Memory B cell (primary cell): Measurements from ENCODE around the gene ADGRG7.
A peak's percentile ranks its signal among the peaks of the same experiment; 100 is the strongest.

Source experiments
- ATAC-seq: fragments of 150-1000 bp; cut with Tn5 transposase; 2 replicates; pipeline ENCODE4 v1.10.0; 2021; ENCODE audit warnings: low read depth, mild to moderate bottlenecking, moderate library complexity
- DNase-seq, 2 donors: peaks; one replicate each; pipeline ENCODE4 v3.0.0; 2022; ENCODE audit warnings: low spot score in 2 of 2
- H3K27ac Mint-ChIP-seq: one replicate; pipeline ENCODE4 v1.8.0; 2022; ENCODE audit warnings: mild to moderate bottlenecking, moderate library complexity, mixed read lengths
- H3K27me3 Mint-ChIP-seq: one replicate; pipeline ENCODE4 v1.8.0; 2022; ENCODE audit warnings: mixed read lengths
- H3K36me3 Mint-ChIP-seq: one replicate; pipeline ENCODE4 v1.8.0; 2022; ENCODE audit warnings: mild to moderate bottlenecking, mixed read lengths
- H3K4me1 Mint-ChIP-seq: one replicate; pipeline ENCODE4 v1.8.0; 2022; ENCODE audit warnings: mixed read lengths
- H3K4me3 Mint-ChIP-seq: one replicate; pipeline ENCODE4 v1.8.0; 2022; ENCODE audit warnings: mild to moderate bottlenecking, moderate library complexity, mixed read lengths
- H3K9me3 Mint-ChIP-seq: one replicate; pipeline ENCODE4 v1.8.0; 2022; ENCODE audit warnings: mixed read lengths

The ADGRG7 gene

GRCh38 chr3:100613721-100614390 is 4.5 kb downstream of the ADGRG7 start:
- no peaks in the 10 kb centered on the region for H3K36me3 Mint-ChIP-seq
- no peak overlapping the region for H3K27ac Mint-ChIP-seq
- H3K27me3 Mint-ChIP-seq = peaks cover 10% of the 10 kb centered on the region
- ATAC-seq = no peak
- no peak for DNase-seq
- H3K9me3 Mint-ChIP-seq = no peaks in the 10 kb centered on the region
- peaks cover 4% of the 10 kb centered on the region for H3K4me1 Mint-ChIP-seq
- H3K4me3 Mint-ChIP-seq = no peak overlapping the region

- ATAC-seq (no peak), DNase-seq (no peak)
- H3K36me3 Mint-ChIP-seq = no peaks in the 10 kb centered on the region
- H3K27ac Mint-ChIP-seq = no peak overlapping the region
- H3K9me3 Mint-ChIP-seq = no peaks in the 10 kb centered on the region
- no peak overlapping the region for H3K4me3 Mint-ChIP-seq
- no peaks in the 10 kb centered on the region for H3K4me1 Mint-ChIP-seq
- peaks cover 10% of the 10 kb centered on the region for H3K27me3 Mint-ChIP-seq
Observed at GRCh38 chr3:100614941-100615340, 5.5 kb downstream of the ADGRG7 start.

DNA sequence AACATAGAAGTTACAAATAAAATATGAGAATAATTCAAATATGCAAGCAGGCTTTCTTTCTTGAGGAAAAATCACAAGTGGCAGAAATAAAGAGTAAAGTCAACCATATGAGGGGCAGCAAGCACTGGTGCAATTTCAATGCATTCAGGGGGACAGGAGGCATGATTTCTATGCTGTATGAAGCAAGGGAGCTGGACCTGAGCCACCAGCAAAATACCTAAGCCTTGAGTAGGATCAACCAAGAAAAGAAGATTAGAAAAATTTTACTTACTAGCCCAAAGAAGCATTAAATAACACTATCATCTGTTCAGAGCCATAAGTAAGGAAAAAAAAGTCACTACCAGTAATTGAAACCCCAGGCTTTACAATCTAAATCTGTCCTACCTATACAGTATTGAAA is 6.3 kb downstream of the ADGRG7 start:
- H3K27ac Mint-ChIP-seq = no peak overlapping the region
- no peak overlapping the region for H3K4me3 Mint-ChIP-seq
- ATAC-seq (no peak), DNase-seq (no peak)
- no peaks in the 10 kb centered on the region for H3K4me1 Mint-ChIP-seq
- no peaks in the 10 kb centered on the region for H3K9me3 Mint-ChIP-seq
- H3K27me3 Mint-ChIP-seq = peaks cover 7% of the 10 kb centered on the region
- H3K36me3 Mint-ChIP-seq = no peaks in the 10 kb centered on the region

DNA sequence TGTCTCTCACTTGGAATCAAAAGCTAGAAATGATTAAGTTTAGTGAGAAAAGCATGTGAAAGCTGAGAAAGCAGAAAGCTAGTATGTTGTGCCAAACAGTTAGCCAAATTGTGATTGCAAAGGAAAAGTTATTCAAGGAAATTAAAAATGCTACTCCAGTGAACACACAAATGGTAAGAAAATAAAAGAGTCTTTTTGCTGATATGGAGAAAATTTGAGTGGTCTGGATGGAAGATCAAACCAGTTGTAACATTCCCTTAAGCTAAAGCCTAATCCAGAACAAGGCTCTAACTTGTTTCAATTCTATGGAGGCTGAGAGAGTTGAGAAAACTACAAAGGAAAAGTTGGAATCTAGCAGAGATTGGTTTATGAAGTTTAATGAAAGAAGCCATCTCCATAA is 11.8 kb downstream of the ADGRG7 start:
- no peaks in the 10 kb centered on the region for H3K4me1 Mint-ChIP-seq
- DNase-seq (no peak), ATAC-seq (no peak)
- no peaks in the 10 kb centered on the region for H3K36me3 Mint-ChIP-seq
- H3K4me3 Mint-ChIP-seq = no peak overlapping the region
- peaks cover 6% of the 10 kb centered on the region for H3K9me3 Mint-ChIP-seq
- peaks cover 4% of the 10 kb centered on the region for H3K27me3 Mint-ChIP-seq
- no peak overlapping the region for H3K27ac Mint-ChIP-seq

DNA sequence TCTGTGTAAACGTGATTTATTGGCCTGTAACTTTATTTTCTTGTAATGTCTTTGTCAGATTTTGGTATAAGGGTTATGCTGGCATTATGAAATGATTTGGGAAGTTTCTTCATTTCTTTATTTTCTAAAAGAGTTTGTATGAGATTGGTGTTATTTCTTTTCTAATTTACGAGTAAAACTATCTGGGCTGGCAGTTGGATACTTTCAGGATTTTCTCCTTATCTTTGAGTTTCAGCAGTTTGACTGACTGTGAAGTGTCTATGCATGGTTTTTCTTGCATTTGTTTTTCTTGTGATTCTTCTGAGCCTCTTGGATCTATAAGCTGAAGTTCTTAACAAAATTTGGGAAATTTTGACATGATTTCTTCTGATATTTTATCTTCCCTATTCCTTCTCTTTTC is 18.1 kb downstream of the ADGRG7 start:
- Mint-ChIP-seq H3K4me1 (no peaks in the 10 kb centered on the region), H3K27me3 (peaks cover 6% of the 10 kb centered on the region), H3K27ac (no peak overlapping the region), H3K9me3 (peaks cover 6% of the 10 kb centered on the region), H3K4me3 (no peak overlapping the region), H3K36me3 (no peaks in the 10 kb centered on the region)
- no peak for ATAC-seq
- DNase-seq = no peak

DNA sequence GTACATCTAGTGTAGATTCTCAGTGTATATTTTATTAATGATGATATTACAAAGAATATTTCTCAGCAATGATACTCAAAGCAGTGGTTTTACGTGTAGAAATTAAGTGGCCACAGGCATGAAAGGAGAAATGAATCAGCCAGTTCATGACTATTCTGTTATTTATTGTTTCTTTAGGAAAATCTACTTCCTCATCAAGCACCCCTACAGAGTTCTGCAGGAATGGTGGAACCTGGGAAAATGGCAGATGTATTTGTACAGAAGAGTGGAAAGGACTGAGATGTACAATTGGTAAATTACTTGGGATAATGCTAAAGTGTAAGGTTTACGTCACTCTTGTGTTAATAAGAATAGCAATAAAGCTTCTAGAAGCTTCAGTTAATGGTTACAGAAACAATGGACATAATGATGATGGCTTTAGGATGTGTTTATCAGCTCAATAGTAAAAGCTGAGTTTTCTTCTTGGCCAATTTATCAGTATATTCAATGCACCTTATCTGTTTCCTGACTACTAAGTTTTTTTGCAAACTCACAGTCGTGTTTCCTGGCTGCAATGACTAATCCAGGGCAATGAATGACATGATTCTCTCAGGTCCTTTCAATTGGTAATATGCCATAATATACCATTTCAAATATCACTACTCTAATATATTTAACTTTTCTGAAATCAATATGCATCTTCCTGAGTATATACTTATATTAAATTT is 20.2 kb downstream of the ADGRG7 start:
- Mint-ChIP-seq H3K9me3 (peaks cover 3% of the 10 kb centered on the region), H3K27ac (no peak overlapping the region), H3K27me3 (peaks cover 10% of the 10 kb centered on the region), H3K36me3 (no peaks in the 10 kb centered on the region), H3K4me1 (no peaks in the 10 kb centered on the region), H3K4me3 (no peak overlapping the region)
- ATAC-seq (no peak), DNase-seq (no peak)

DNA sequence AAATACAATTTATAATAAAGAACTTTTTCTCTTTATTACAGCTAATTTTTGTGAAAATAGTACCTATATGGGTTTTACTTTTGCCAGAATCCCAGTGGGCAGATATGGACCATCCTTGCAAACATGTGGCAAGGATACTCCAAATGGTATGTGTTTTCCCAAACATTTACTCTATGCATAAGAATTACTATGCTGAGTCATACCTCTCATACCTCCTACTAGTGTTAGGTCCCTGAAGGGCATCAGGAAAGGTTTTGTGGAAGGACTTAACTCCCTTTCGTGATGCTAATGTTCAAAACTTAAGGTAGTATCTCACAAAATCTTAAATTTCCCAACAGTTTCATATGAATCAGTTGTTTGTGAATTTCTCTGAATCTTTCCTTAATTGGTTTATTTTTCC is 21.3 kb downstream of the ADGRG7 start:
- Mint-ChIP-seq H3K9me3 (no peaks in the 10 kb centered on the region), H3K27me3 (peaks cover 10% of the 10 kb centered on the region), H3K4me1 (peaks cover 2% of the 10 kb centered on the region)

DNA sequence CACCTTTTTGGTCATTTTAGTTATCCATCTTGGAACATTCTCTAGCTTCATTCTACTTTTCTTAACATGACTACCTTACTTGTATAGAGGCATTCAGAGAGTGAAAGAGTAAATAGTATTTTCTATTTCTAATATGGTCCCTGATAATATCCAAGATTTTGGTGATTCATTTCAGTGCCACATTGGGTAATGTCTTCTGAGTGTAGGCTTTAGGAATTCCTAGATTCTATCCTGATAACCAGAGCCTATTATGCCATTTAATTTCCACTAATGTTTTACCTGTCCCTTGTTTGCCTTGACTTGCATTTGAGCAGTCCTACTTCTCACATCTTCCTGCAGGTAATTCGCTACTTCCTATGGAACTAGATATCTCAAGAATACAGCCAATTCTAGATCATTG is 21.8 kb downstream of the ADGRG7 start:
- no peak overlapping the region for H3K27ac Mint-ChIP-seq
- no peak for DNase-seq
- ATAC-seq = no peak
- peaks cover 10% of the 10 kb centered on the region for H3K27me3 Mint-ChIP-seq
- peaks cover 2% of the 10 kb centered on the region for H3K4me1 Mint-ChIP-seq
- no peaks in the 10 kb centered on the region for H3K36me3 Mint-ChIP-seq
- H3K4me3 Mint-ChIP-seq = no peak overlapping the region
- no peaks in the 10 kb centered on the region for H3K9me3 Mint-ChIP-seq

More for the DNA sequence above, 21.3 kb downstream of the ADGRG7 start:
- no peak overlapping the region for H3K27ac Mint-ChIP-seq
- DNase-seq (no peak), ATAC-seq (no peak)
- no peak overlapping the region for H3K4me3 Mint-ChIP-seq
- H3K36me3 Mint-ChIP-seq = no peaks in the 10 kb centered on the region

- H3K9me3 Mint-ChIP-seq = no peaks in the 10 kb centered on the region
- peaks cover 9% of the 10 kb centered on the region for H3K27me3 Mint-ChIP-seq
- DNase-seq = peak; percentile 11 to 12
- H3K36me3 Mint-ChIP-seq = no peaks in the 10 kb centered on the region
- H3K4me3 Mint-ChIP-seq = no peak overlapping the region
- peaks cover 2% of the 10 kb centered on the region for H3K4me1 Mint-ChIP-seq
- no peak overlapping the region for H3K27ac Mint-ChIP-seq
- peak; percentile 26 for ATAC-seq
Observed at GRCh38 chr3:100634493-100635272, 25.3 kb downstream of the ADGRG7 start.

DNA sequence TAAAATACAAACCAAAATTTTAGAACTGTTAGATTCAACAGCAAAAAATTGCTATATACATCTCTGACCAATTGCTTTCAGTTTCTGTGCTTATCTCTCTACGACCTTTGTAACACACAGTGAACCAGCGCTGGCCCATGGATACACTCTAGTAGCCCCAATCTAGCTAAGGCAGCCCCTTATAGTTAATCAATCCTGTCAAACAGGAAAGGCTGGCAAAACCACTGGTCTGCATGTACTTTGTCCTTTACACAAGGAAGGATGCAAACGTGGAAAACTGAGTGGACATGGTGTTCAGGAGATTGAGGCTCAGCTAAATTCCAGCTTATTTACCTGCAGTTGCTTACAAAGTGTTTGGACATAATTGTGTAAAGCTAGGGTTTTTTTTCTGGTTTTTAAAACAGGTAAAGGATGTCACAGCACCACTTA is 25.9 kb downstream of the ADGRG7 start:
- H3K27ac Mint-ChIP-seq = no peak overlapping the region
- no peaks in the 10 kb centered on the region for H3K36me3 Mint-ChIP-seq

GRCh38 chr3:100637197-100637631 is 27.8 kb downstream of the ADGRG7 start:
- Mint-ChIP-seq H3K36me3 (no peaks in the 10 kb centered on the region), H3K9me3 (no peaks in the 10 kb centered on the region), H3K4me1 (peaks cover 4% of the 10 kb centered on the region), H3K27ac (no peak overlapping the region), H3K27me3 (peaks cover 9% of the 10 kb centered on the region), H3K4me3 (no peak overlapping the region)
- DNase-seq (no peak), ATAC-seq (no peak)

More for the DNA sequence above, 25.9 kb downstream of the ADGRG7 start:
- no peaks in the 10 kb centered on the region for H3K9me3 Mint-ChIP-seq
- H3K27me3 Mint-ChIP-seq = peaks cover 10% of the 10 kb centered on the region
- H3K4me3 Mint-ChIP-seq = no peak overlapping the region
- H3K4me1 Mint-ChIP-seq = peaks cover 2% of the 10 kb centered on the region
- DNase-seq (no peak), ATAC-seq (no peak)

DNA sequence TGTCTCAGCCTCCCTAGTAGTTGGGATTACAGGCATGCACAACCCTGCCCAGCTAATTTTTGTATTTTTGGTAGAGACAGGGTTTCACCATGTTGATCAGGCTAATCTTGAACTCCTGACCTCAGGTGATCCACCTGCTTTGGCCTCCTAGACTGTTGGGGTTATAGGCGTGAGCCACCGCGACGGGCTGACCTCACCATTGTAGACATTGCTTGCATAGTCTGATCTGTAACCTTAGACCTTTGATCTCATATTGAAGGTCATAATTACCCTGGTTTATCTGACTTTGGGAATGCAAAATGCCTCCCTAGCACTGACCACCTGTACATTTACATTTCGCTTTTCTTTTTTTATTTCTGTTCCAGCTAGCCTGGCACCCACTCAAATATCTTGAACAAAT is 31.2 kb downstream of the ADGRG7 start:
- no peak overlapping the region for H3K4me3 Mint-ChIP-seq
- DNase-seq (no peak), ATAC-seq (no peak)
- no peaks in the 10 kb centered on the region for H3K9me3 Mint-ChIP-seq
- no peak overlapping the region for H3K27ac Mint-ChIP-seq
- peaks cover 7% of the 10 kb centered on the region for H3K27me3 Mint-ChIP-seq
- H3K4me1 Mint-ChIP-seq = peaks cover 3% of the 10 kb centered on the region
- no peaks in the 10 kb centered on the region for H3K36me3 Mint-ChIP-seq

- DNase-seq (no peak), ATAC-seq (peak; percentile 43)
- H3K27me3 Mint-ChIP-seq = peaks cover 7% of the 10 kb centered on the region
- H3K27ac Mint-ChIP-seq = no peak overlapping the region
- no peaks in the 10 kb centered on the region for H3K9me3 Mint-ChIP-seq
- H3K4me1 Mint-ChIP-seq = peaks cover 3% of the 10 kb centered on the region
- no peaks in the 10 kb centered on the region for H3K36me3 Mint-ChIP-seq
- H3K4me3 Mint-ChIP-seq = no peak overlapping the region
Observed at GRCh38 chr3:100641471-100642032, 32.2 kb downstream of the ADGRG7 start.

DNA sequence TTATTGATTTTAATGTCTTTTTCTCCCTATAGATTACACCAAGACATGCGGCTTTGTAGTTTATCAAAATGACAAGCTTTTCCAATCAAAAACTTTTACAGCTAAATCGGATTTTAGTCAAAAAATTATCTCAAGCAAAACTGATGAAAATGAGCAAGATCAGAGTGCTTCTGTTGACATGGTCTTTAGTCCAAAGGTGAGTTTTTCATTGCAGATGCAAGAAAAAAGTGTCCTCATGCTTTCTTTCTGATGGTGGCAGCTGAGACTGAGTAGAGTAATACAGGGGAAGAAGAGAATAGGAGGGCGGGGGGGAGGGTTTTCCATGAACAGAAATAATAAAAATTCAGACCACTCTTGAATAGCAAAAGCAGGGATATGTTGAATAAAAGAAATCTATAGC is 36.5 kb downstream of the ADGRG7 start:
- peaks cover 2% of the 10 kb centered on the region for H3K27me3 Mint-ChIP-seq
- H3K9me3 Mint-ChIP-seq = no peaks in the 10 kb centered on the region
- H3K4me3 Mint-ChIP-seq = no peak overlapping the region
- no peaks in the 10 kb centered on the region for H3K36me3 Mint-ChIP-seq
- DNase-seq = no peak
- H3K4me1 Mint-ChIP-seq = peaks cover 3% of the 10 kb centered on the region
- H3K27ac Mint-ChIP-seq = no peak overlapping the region
- no peak for ATAC-seq
